ENCODE measurements around the gene TNS4. TPM values are rescaled to one million over a fixed set of nuclear protein-coding genes. Genes with fewer than 3 reads are reported as not detected.

TNS4 gene
- total and polyA plus RNA-seq, 9 of the 15 experiments (the other 6 are each of a cell fraction or from before 2014, with no cell fraction given): 0.04 to 0.73 (median 0.24) TPM; not detected in 1

GRCh38 chr17:40516581-40517285, 15.3 kb upstream of the TNS4 start (continued):
- TF ChIP-seq, protein P1, sequence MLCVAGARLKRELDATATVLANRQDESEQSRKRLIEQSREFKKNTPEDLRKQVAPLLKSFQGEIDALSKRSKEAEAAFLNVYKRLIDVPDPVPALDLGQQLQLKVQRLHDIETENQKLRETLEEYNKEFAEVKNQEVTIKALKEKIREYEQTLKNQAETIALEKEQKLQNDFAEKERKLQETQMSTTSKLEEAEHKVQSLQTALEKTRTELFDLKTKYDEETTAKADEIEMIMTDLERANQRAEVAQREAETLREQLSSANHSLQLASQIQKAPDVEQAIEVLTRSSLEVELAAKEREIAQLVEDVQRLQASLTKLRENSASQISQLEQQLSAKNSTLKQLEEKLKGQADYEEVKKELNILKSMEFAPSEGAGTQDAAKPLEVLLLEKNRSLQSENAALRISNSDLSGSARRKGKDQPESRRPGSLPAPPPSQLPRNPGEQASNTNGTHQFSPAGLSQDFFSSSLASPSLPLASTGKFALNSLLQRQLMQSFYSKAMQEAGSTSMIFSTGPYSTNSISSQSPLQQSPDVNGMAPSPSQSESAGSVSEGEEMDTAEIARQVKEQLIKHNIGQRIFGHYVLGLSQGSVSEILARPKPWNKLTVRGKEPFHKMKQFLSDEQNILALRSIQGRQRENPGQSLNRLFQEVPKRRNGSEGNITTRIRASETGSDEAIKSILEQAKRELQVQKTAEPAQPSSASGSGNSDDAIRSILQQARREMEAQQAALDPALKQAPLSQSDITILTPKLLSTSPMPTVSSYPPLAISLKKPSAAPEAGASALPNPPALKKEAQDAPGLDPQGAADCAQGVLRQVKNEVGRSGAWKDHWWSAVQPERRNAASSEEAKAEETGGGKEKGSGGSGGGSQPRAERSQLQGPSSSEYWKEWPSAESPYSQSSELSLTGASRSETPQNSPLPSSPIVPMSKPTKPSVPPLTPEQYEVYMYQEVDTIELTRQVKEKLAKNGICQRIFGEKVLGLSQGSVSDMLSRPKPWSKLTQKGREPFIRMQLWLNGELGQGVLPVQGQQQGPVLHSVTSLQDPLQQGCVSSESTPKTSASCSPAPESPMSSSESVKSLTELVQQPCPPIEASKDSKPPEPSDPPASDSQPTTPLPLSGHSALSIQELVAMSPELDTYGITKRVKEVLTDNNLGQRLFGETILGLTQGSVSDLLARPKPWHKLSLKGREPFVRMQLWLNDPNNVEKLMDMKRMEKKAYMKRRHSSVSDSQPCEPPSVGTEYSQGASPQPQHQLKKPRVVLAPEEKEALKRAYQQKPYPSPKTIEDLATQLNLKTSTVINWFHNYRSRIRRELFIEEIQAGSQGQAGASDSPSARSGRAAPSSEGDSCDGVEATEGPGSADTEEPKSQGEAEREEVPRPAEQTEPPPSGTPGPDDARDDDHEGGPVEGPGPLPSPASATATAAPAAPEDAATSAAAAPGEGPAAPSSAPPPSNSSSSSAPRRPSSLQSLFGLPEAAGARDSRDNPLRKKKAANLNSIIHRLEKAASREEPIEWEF (CRISPR knock-in tag; IDR thresholded peaks at IDR 0.05): no peak
- TF ChIP-seq LEF1 (IDR thresholded peaks at IDR 0.05): peak; percentile 99
- TF ChIP-seq ZNF316 (IDR thresholded peaks at IDR 0.05): no peak
- TF ChIP-seq, protein P2, sequence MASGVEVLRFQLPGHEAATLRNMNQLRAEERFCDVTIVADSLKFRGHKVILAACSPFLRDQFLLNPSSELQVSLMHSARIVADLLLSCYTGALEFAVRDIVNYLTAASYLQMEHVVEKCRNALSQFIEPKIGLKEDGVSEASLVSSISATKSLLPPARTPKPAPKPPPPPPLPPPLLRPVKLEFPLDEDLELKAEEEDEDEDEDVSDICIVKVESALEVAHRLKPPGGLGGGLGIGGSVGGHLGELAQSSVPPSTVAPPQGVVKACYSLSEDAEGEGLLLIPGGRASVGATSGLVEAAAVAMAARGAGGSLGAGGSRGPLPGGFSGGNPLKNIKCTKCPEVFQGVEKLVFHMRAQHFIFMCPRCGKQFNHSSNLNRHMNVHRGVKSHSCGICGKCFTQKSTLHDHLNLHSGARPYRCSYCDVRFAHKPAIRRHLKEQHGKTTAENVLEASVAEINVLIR (CRISPR knock-in tag; IDR thresholded peaks at IDR 0.05): no peak
- TF ChIP-seq NFYB (IDR thresholded peaks at IDR 0.05; ENCODE audit: extremely low read depth, insufficient read length): no peak
- peak; percentile 53 for TF ChIP-seq ELF1 (tag; IDR thresholded peaks at IDR 0.05)
- peak; percentile 26 to 49; a peak in 3 of 4 replicates for TF ChIP-seq MAZ (CRISPR knock-in tag; conservative IDR thresholded peaks at IDR 0.05 in 1 of 2, IDR thresholded peaks at IDR 0.05 in 1 of 2)
- TF ChIP-seq EHMT2 (IDR thresholded peaks at IDR 0.05): no peak
- peak; percentile 63 for TF ChIP-seq FOXM1 (IDR thresholded peaks at IDR 0.05; ENCODE audit: low read depth)
- TF ChIP-seq FOXM1 (CRISPR knock-in tag; IDR thresholded peaks at IDR 0.05; ENCODE audit: low read depth): no peak
- no peak for TF ChIP-seq SMC3 (conservative IDR thresholded peaks at IDR 0.05; ENCODE audit: insufficient read depth, low read depth, low read length)
- no peak for TF ChIP-seq RFX5 (IDR thresholded peaks at IDR 0.05; ENCODE audit: low read depth, low read length)
- no peak for TF ChIP-seq PTBP1 (IDR thresholded peaks at IDR 0.05; ENCODE audit: low read depth, low read length)
- TF ChIP-seq MAFG (tag; conservative IDR thresholded peaks at IDR 0.05): no peak
- peak; percentile 51; the same call in 1 of the 2 replicates for TF ChIP-seq KLF6 (CRISPR knock-in tag; IDR thresholded peaks at IDR 0.05; ENCODE audit: borderline replicate concordance)
- no peak for TF ChIP-seq ZNF398 (CRISPR knock-in tag; IDR thresholded peaks at IDR 0.05)
- TF ChIP-seq HNRNPLL (IDR thresholded peaks at IDR 0.05; ENCODE audit: low read depth, low read length, poor library complexity, severe bottlenecking): no peak
- no peak for TF ChIP-seq NFE2 (IDR thresholded peaks at IDR 0.05; ENCODE audit: low read depth)
- TF ChIP-seq, protein P3, sequence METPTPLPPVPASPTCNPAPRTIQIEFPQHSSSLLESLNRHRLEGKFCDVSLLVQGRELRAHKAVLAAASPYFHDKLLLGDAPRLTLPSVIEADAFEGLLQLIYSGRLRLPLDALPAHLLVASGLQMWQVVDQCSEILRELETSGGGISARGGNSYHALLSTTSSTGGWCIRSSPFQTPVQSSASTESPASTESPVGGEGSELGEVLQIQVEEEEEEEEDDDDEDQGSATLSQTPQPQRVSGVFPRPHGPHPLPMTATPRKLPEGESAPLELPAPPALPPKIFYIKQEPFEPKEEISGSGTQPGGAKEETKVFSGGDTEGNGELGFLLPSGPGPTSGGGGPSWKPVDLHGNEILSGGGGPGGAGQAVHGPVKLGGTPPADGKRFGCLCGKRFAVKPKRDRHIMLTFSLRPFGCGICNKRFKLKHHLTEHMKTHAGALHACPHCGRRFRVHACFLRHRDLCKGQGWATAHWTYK (CRISPR knock-in tag; IDR thresholded peaks at IDR 0.05): no peak

Data from K562 (cell line).